Small intestine (tissue), 16 donors: Measurements from ENCODE around the gene PEX19. TPM values are rescaled to one million over a fixed set of nuclear protein-coding genes. Genes with fewer than 3 reads are reported as not detected.

Experiments used
- DNase-seq, 2 donors: peaks; one replicate each; pipeline versions ENCODE4 v3.0.0 to v3.0.0-alpha.2; 2013
- FAIRE-seq: peaks from 2 replicates; lab custom pipeline; 2012; peaks lifted over from hg19 to GRCh38; lab: Jason Lieb, UNC
- H3K27ac ChIP-seq, 3 donors: one replicate each; pipeline ENCODE4 v1.5.1; 2013; ENCODE audit warnings: low read length in 2 of 3, mild to moderate bottlenecking in 2 of 3, control low read depth in 1 of 3, inconsistent platforms in 1 of 3, low read depth in 1 of 3, moderate library complexity in 1 of 3
- H3K27me3 ChIP-seq, 3 donors: one replicate each; pipeline ENCODE4 v1.6.1; 2013; ENCODE audit warnings: low read length in 3 of 3, inconsistent platforms in 1 of 3; ENCODE audit not compliant: control insufficient read depth in 3 of 3, insufficient read depth in 3 of 3
- H3K36me3 ChIP-seq, 3 donors: one replicate each; pipeline ENCODE4 v1.6.1; 2013; ENCODE audit warnings: low read length in 3 of 3, inconsistent platforms in 1 of 3, low read depth in 1 of 3, mild to moderate bottlenecking in 1 of 3, moderate library complexity in 1 of 3; ENCODE audit not compliant: control insufficient read depth in 3 of 3, insufficient read depth in 2 of 3
- H3K4me1 ChIP-seq, 3 donors: one replicate each; pipeline ENCODE4 v1.6.1; 2013; ENCODE audit warnings: low read length in 2 of 3, inconsistent platforms in 1 of 3, low read depth in 1 of 3, mild to moderate bottlenecking in 1 of 3, moderate library complexity in 1 of 3; ENCODE audit not compliant: control insufficient read depth in 3 of 3, insufficient read depth in 2 of 3
- H3K4me3 ChIP-seq, 3 donors: one replicate each; pipeline ENCODE4 v1.5.1; 2013; ENCODE audit warnings: low read length in 3 of 3, control low read depth in 1 of 3, inconsistent platforms in 1 of 3, low read depth in 1 of 3, mild to moderate bottlenecking in 1 of 3, moderate library complexity in 1 of 3
- H3K9me3 ChIP-seq, 2 donors: one replicate each; pipeline ENCODE4 v1.6.1; 2013; ENCODE audit warnings: low read depth in 1 of 2, low read length in 1 of 2; ENCODE audit not compliant: control insufficient read depth in 2 of 2, insufficient read depth in 1 of 2
- WGBS, 3 donors: extraction: QIAGEN DNeasy Blood & Tissue Kit; methylation state at CpG; one replicate each; pipeline ENCODE4 v1.1.7; 2013; 5-methylcytosine and 5-hydroxymethylcytosine counted together
- long read RNA-seq, 10 donors: transcript quantifications; one replicate each; lab custom pipeline, GENCODE V29; 2026
- polyA plus RNA-seq, 4 donors: library from polyadenylated mRNA; stranded (reverse) in 3 of 4; unstranded in 1 of 4; fragments of 200-250 nt in 3 of 4; fragments of 120-200 nt in 1 of 4; gene quantifications; one replicate each; pipeline versions ENCODE4 v1.2.1 to v1.2.3, GENCODE V29; 2013
- donor health status: healthy with polysubstance abuse.
- donor health status: control.
- donor health status: control.
- donor health status: Bipolar disorder and iron deficiency.
- donor health status: healthy.

Gene PEX19
- polyA plus RNA-seq = 10 to 100 TPM; 20.8 to 52.3 (median 24.5) TPM
- long read RNA-seq, donor 1 = 0 reads
- long read RNA-seq, donor 2, transcript PEX19-201 (8 exons, 3,661 nt) = major isoform, 7 of 9 reads
- long read RNA-seq, donor 2, partial matches to known transcripts = 0 of 9 reads
- long read RNA-seq, donor 2, other reads (novel, unspliced or antisense) = 0 of 9 reads
- long read RNA-seq, donor 3, transcript PEX19-201 (8 exons, 3,661 nt) = major isoform, 11 of 14 reads
- long read RNA-seq, donor 3, partial matches to known transcripts = 0 of 14 reads
- long read RNA-seq, donor 3, other reads (novel, unspliced or antisense) = 0 of 14 reads
- long read RNA-seq, donor 4 = 0 reads
- long read RNA-seq, donor 5, partial matches to known transcripts = 0 of 3 reads
- long read RNA-seq, donor 5, other reads (novel, unspliced or antisense) = 0 of 3 reads
- long read RNA-seq, donor 6, transcript PEX19-201 (8 exons, 3,661 nt) = major isoform, 12 of 14 reads
- long read RNA-seq, donor 6, partial matches to known transcripts = 0 of 14 reads
- long read RNA-seq, donor 6, other reads (novel, unspliced or antisense) = 0 of 14 reads
- long read RNA-seq, donor 7 = 0 reads
- long read RNA-seq, donor 8 = 0 reads
- long read RNA-seq, donor 9, transcript PEX19-201 (8 exons, 3,661 nt) = major isoform, 6 of 6 reads
- long read RNA-seq, donor 9, partial matches to known transcripts = 0 of 6 reads
- long read RNA-seq, donor 9, other reads (novel, unspliced or antisense) = 0 of 6 reads
- long read RNA-seq, donor 10, transcript PEX19-205 (7 exons, 3,504 nt) = minor isoform, 6 of 23 reads
- long read RNA-seq, donor 10, transcript PEX19-201 (8 exons, 3,661 nt) = major isoform, 17 of 23 reads
- long read RNA-seq, donor 10, partial matches to known transcripts = 0 of 23 reads
- long read RNA-seq, donor 10, other reads (novel, unspliced or antisense) = 0 of 23 reads

- H3K27ac ChIP-seq = peak within 1 kb of the TSS; percentile 42 to 92 (median 84)
- H3K4me1 ChIP-seq = peaks cover 0 to 11% (median 3%) of the 10 kb centered on the region in 3 donors
- no peaks in the 10 kb centered on the region for H3K27me3 ChIP-seq
- H3K9me3 ChIP-seq = no peaks in the 10 kb centered on the region
- WGBS, 3 donors = 0% methylated on average over 27 of the region's 27 CpGs
- H3K4me3 ChIP-seq = peak within 1 kb of the TSS; percentile 68 to 96 (median 94)
- no peak for FAIRE-seq
- peaks cover 12 to 35% (median 14%) of the 10 kb centered on the region in 3 donors for H3K36me3 ChIP-seq
- peak; percentile 92 to 96 for DNase-seq
Measured at GRCh38 chr1:160284782-160285344, at the start of gene PEX19. PEX19 (minus strand) TSS chr1:160285133; CDS start chr1:160285124, 9 bp downstream.

GRCh38 chr1:160332516-160332915, 47.6 kb upstream of the PEX19 start:
- DNase-seq (no peak), FAIRE-seq (no peak)
- no peak overlapping the region for H3K27ac ChIP-seq
- no peaks in the 10 kb centered on the region for H3K27me3 ChIP-seq
- H3K9me3 ChIP-seq = no peaks in the 10 kb centered on the region
- H3K36me3 ChIP-seq = peaks cover 9 to 43% (median 34%) of the 10 kb centered on the region in 3 donors
- H3K4me3 ChIP-seq = no peak overlapping the region
- H3K4me1 ChIP-seq = no peaks in the 10 kb centered on the region

- Histone ChIP-seq H3K4me1 (no peaks in the 10 kb centered on the region), H3K4me3 (no peak overlapping the region), H3K36me3 (peaks cover 12 to 44% (median 37%) of the 10 kb centered on the region in 3 donors), H3K9me3 (no peaks in the 10 kb centered on the region), H3K27ac (no peak overlapping the region), H3K27me3 (no peaks in the 10 kb centered on the region)
- no peak for DNase-seq
- no peak for FAIRE-seq
Measured at GRCh38 chr1:160330119-160330518, 45.2 kb upstream of the PEX19 start.

GRCh38 chr1:160328184-160328583, 43.3 kb upstream of the PEX19 start:
- H3K9me3 ChIP-seq = no peaks in the 10 kb centered on the region
- FAIRE-seq (no peak), DNase-seq (no peak)
- no peak overlapping the region for H3K27ac ChIP-seq
- H3K4me1 ChIP-seq = no peaks in the 10 kb centered on the region
- H3K27me3 ChIP-seq = no peaks in the 10 kb centered on the region
- no peak overlapping the region for H3K4me3 ChIP-seq
- H3K36me3 ChIP-seq = peaks cover 17 to 54% (median 33%) of the 10 kb centered on the region in 3 donors
- WGBS, 3 donors = 79 to 91% (median 89%) methylated on average over 8 of the region's 8 CpGs

GRCh38 chr1:160326418-160326817, 41.5 kb upstream of the PEX19 start:
- 95 to 99% (median 96%) methylated on average over 5 of the region's 5 CpGs for WGBS, 3 donors
- Histone ChIP-seq H3K27me3 (no peaks in the 10 kb centered on the region), H3K4me1 (no peaks in the 10 kb centered on the region), H3K36me3 (peaks cover 17 to 45% (median 30%) of the 10 kb centered on the region in 3 donors), H3K9me3 (no peaks in the 10 kb centered on the region), H3K4me3 (no peak overlapping the region), H3K27ac (no peak overlapping the region)
- FAIRE-seq = no peak
- no peak for DNase-seq

- Histone ChIP-seq H3K27ac (no peak overlapping the region), H3K4me1 (no peaks in the 10 kb centered on the region), H3K9me3 (no peaks in the 10 kb centered on the region), H3K36me3 (peaks cover 12 to 43% (median 25%) of the 10 kb centered on the region in 3 donors), H3K27me3 (no peaks in the 10 kb centered on the region), H3K4me3 (no peak overlapping the region)
- DNase-seq (no peak), FAIRE-seq (no peak)
- 95 to 98% (median 95%) methylated on average over 4 of the region's 4 CpGs for WGBS, 3 donors
Measured at GRCh38 chr1:160325252-160325651, 40.3 kb upstream of the PEX19 start.

- Histone ChIP-seq H3K4me1 (no peaks in the 10 kb centered on the region), H3K27ac (no peak overlapping the region), H3K9me3 (no peaks in the 10 kb centered on the region), H3K36me3 (peaks cover 9 to 33% (median 16%) of the 10 kb centered on the region in 3 donors), H3K4me3 (no peak overlapping the region), H3K27me3 (no peaks in the 10 kb centered on the region)
- WGBS, 3 donors = 95 to 98% (median 95%) methylated on average over 6 of the region's 6 CpGs
- no peak for DNase-seq
- no peak for FAIRE-seq
Measured at GRCh38 chr1:160322831-160323230, 37.9 kb upstream of the PEX19 start.

- Histone ChIP-seq H3K36me3 (peaks cover 21 to 39% (median 27%) of the 10 kb centered on the region in 3 donors), H3K4me1 (no peaks in the 10 kb centered on the region), H3K4me3 (no peak overlapping the region), H3K9me3 (peaks cover 0 to 12% of the 10 kb centered on the region in 2 donors), H3K27ac (no peak overlapping the region), H3K27me3 (no peaks in the 10 kb centered on the region)
- no peak for FAIRE-seq
- WGBS, 3 donors = 83 to 90% (median 86%) methylated on average over 2 of the region's 2 CpGs
- no peak for DNase-seq
Measured at GRCh38 chr1:160315359-160315758, 30.4 kb upstream of the PEX19 start.
